Erythroblast (primary cell): ENCODE results near the gene SYNPO2.

Source experiments
- DNase-seq, 2 experiments: peaks; one replicate each; lab custom pipeline; 2025; lab: John Stamatoyannopoulos, UW
- GATA1 ChIP-seq: IDR thresholded peaks from 2 replicates; pipeline ENCODE4 v1.6.1; 2011; ENCODE audit warnings: low read depth, mild to moderate bottlenecking, control low read depth, low read length, moderate library complexity
- POLR2A ChIP-seq: IDR thresholded peaks from 2 replicates; pipeline ENCODE4 v1.6.1; 2011; ENCODE audit warnings: mild to moderate bottlenecking, low read length

The SYNPO2 gene

GRCh38 chr4:118888666-118889311 lies at the start of gene SYNPO2:
SYNPO2 (plus strand) TSS chr4:118888854; CDS start chr4:118889037, 183 bp downstream.
- TF ChIP-seq POLR2A (no peak), GATA1 (no peak)
- DNase-seq: peak; percentile 26 to 28

GRCh38 chr4:118839221-118839927 lies 49.3 kb upstream of the SYNPO2 start:
- DNase-seq: no peak
- TF ChIP-seq GATA1: no peak
- no peak for TF ChIP-seq POLR2A

- TF ChIP-seq GATA1: no peak
- TF ChIP-seq POLR2A: no peak
- no peak for DNase-seq
Observed at GRCh38 chr4:118842055-118842454, 46.6 kb upstream of the SYNPO2 start.

- no peak for DNase-seq
- TF ChIP-seq GATA1 (no peak), POLR2A (no peak)
Observed at GRCh38 chr4:118843237-118843636, 45.4 kb upstream of the SYNPO2 start.

- TF ChIP-seq POLR2A (no peak), GATA1 (no peak)
- no peak for DNase-seq
Observed at GRCh38 chr4:118845552-118846050, 43.1 kb upstream of the SYNPO2 start.

- TF ChIP-seq POLR2A (no peak), GATA1 (no peak)
- DNase-seq: no peak
Observed at GRCh38 chr4:118846979-118847378, 41.7 kb upstream of the SYNPO2 start.

- no peak for DNase-seq
- TF ChIP-seq POLR2A: no peak
- TF ChIP-seq GATA1: no peak
Observed at GRCh38 chr4:118848242-118848641, 40.4 kb upstream of the SYNPO2 start.

- no peak for DNase-seq
- TF ChIP-seq GATA1 (no peak), POLR2A (no peak)
Observed at GRCh38 chr4:118848901-118849300, 39.8 kb upstream of the SYNPO2 start.

- TF ChIP-seq GATA1 (no peak), POLR2A (no peak)
- no peak for DNase-seq
Observed at GRCh38 chr4:118849867-118850487, 38.7 kb upstream of the SYNPO2 start.

GRCh38 chr4:118850488-118851173 lies 38.0 kb upstream of the SYNPO2 start:
- peak in 1 of 2 experiments; percentile 12 for DNase-seq
- no peak for TF ChIP-seq GATA1

GRCh38 chr4:118857760-118858159 lies 30.9 kb upstream of the SYNPO2 start:
- DNase-seq: no peak
- no peak for TF ChIP-seq POLR2A
- TF ChIP-seq GATA1: no peak

GRCh38 chr4:118858779-118859178 lies 29.9 kb upstream of the SYNPO2 start:
- TF ChIP-seq GATA1 (no peak), POLR2A (no peak)
- DNase-seq: no peak

GRCh38 chr4:118865091-118865708 lies 23.5 kb upstream of the SYNPO2 start:
- no peak for TF ChIP-seq POLR2A
- no peak for TF ChIP-seq GATA1
- peak; percentile 7 to 14 for DNase-seq
